ENCODE results near the gene ASF1B.

GRCh38 chr19:14160017-14160703 is 23.8 kb upstream of the ASF1B start:
- TF ChIP-seq POLR2A (IDR thresholded peaks at IDR 0.05) (no peak), EP300 (IDR thresholded peaks at IDR 0.05; ENCODE audit: low read depth) (no peak), POLR2AphosphoS5 (IDR thresholded peaks at IDR 0.05) (no peak), CTCF (IDR thresholded peaks at IDR 0.05) (no peak)

Data from transverse colon (tissue), 4 donors.